GM18526 (cell line): ENCODE data around the gene INHBB.

Source experiments
- POLR2A ChIP-seq: IDR thresholded peaks from 3 replicates; pipeline ENCODE4 v1.6.1; 2011; ENCODE audit not compliant: insufficient read length; ENCODE audit errors: extremely low read depth

INHBB gene

GRCh38 chr2:120323807-120324399 lies 22.0 kb upstream of the INHBB start:
- no peak for TF ChIP-seq POLR2A

- TF ChIP-seq POLR2A = no peak
Measured at GRCh38 chr2:120324933-120325332, 21.0 kb upstream of the INHBB start.

GRCh38 chr2:120326066-120326465 lies 19.9 kb upstream of the INHBB start:
- no peak for TF ChIP-seq POLR2A

GRCh38 chr2:120330946-120331822 lies 14.8 kb upstream of the INHBB start:
- TF ChIP-seq POLR2A = no peak

- no peak for TF ChIP-seq POLR2A
Measured at GRCh38 chr2:120331903-120332302, 14.0 kb upstream of the INHBB start.

GRCh38 chr2:120332384-120332783 lies 13.6 kb upstream of the INHBB start:
- TF ChIP-seq POLR2A = no peak

GRCh38 chr2:120334068-120334467 lies 11.9 kb upstream of the INHBB start:
- no peak for TF ChIP-seq POLR2A

GRCh38 chr2:120336749-120337148 lies 9.2 kb upstream of the INHBB start:
- TF ChIP-seq POLR2A = no peak

- no peak for TF ChIP-seq POLR2A
Measured at GRCh38 chr2:120338015-120338414, 7.9 kb upstream of the INHBB start.

- TF ChIP-seq POLR2A = no peak
Measured at GRCh38 chr2:120341977-120342376, 4.0 kb upstream of the INHBB start.

- TF ChIP-seq POLR2A = no peak
Measured at GRCh38 chr2:120342446-120342845, 3.5 kb upstream of the INHBB start.

GRCh38 chr2:120343100-120343432 lies 2.9 kb upstream of the INHBB start:
- no peak for TF ChIP-seq POLR2A

- TF ChIP-seq POLR2A = no peak
Measured at GRCh38 chr2:120343433-120344105, 2.4 kb upstream of the INHBB start.

GRCh38 chr2:120344214-120344975 lies 1.5 kb upstream of the INHBB start:
- no peak for TF ChIP-seq POLR2A

GRCh38 chr2:120344976-120345581 lies 857 bp upstream of the INHBB start:
- no peak for TF ChIP-seq POLR2A
